HCT116 (cell line): ENCODE measurements around the gene CDKN2B-AS1.

ENCODE experiments used
- CEBPB ChIP-seq: IDR thresholded peaks from 2 replicates; pipeline ENCODE4 v1.6.1; 2012; ENCODE audit warnings: low read depth
- EZH2 ChIP-seq: fragments of 200-600 bp; sonication (generic); IDR thresholded peaks from 2 replicates; pipeline ENCODE4 v1.6.1; 2017; ENCODE audit warnings: antibody characterized with exemption, mixed run types
- EZH2phosphoT487 ChIP-seq: fragments of 200-600 bp; IDR thresholded peaks from 2 replicates; pipeline ENCODE4 v1.6.1; 2018; ENCODE audit warnings: antibody characterized with exemption, borderline replicate concordance
- FOSL1 ChIP-seq: IDR thresholded peaks from 2 replicates; pipeline ENCODE4 v1.6.1; 2012; ENCODE audit warnings: low read depth
- MAX ChIP-seq: IDR thresholded peaks from 2 replicates; pipeline ENCODE4 v1.6.1; 2012
- POLR2A ChIP-seq: IDR thresholded peaks from 2 replicates; pipeline ENCODE4 v1.7.0; 2011; ENCODE audit warnings: borderline replicate concordance; ENCODE audit not compliant: insufficient read depth, insufficient read length; ENCODE audit errors: extremely low read depth
- POLR2AphosphoS5 ChIP-seq: IDR thresholded peaks from 2 replicates; pipeline ENCODE4 v1.6.1; 2011; ENCODE audit warnings: mild to moderate bottlenecking, low read depth, low read length, moderate library complexity
- SIN3A ChIP-seq: IDR thresholded peaks from 2 replicates; pipeline ENCODE4 v1.6.1; 2012; ENCODE audit warnings: low read depth
- TF ChIP-seq, protein P1 (sequence below), 3 experiments: fragments of 200-600 bp in 1 of 3; sonication (generic) in 1 of 3; IDR thresholded peaks in 2 of 3; conservative IDR thresholded peaks in 1 of 3; 2 replicates each; pipeline ENCODE4 v1.5.1; 2012 to 2017; ENCODE audit warnings: low read depth in 2 of 3, low read length in 2 of 3, antibody characterized with exemption in 1 of 3, borderline replicate concordance in 1 of 3, control low read depth in 1 of 3, mild to moderate bottlenecking in 1 of 3, mixed read lengths in 1 of 3, mixed run types in 1 of 3, moderate library complexity in 1 of 3; ENCODE audit not compliant: insufficient read depth in 1 of 3
- TF ChIP-seq, protein P2 (sequence below): IDR thresholded peaks from 2 replicates; pipeline ENCODE4 v1.6.1; 2012; ENCODE audit warnings: low read depth

GRCh38 chr9:22088053-22088716 lies 93.6 kb downstream of the CDKN2B-AS1 start:
- TF ChIP-seq CEBPB, result no peak
- no peak for TF ChIP-seq FOSL1
- TF ChIP-seq, protein P1, sequence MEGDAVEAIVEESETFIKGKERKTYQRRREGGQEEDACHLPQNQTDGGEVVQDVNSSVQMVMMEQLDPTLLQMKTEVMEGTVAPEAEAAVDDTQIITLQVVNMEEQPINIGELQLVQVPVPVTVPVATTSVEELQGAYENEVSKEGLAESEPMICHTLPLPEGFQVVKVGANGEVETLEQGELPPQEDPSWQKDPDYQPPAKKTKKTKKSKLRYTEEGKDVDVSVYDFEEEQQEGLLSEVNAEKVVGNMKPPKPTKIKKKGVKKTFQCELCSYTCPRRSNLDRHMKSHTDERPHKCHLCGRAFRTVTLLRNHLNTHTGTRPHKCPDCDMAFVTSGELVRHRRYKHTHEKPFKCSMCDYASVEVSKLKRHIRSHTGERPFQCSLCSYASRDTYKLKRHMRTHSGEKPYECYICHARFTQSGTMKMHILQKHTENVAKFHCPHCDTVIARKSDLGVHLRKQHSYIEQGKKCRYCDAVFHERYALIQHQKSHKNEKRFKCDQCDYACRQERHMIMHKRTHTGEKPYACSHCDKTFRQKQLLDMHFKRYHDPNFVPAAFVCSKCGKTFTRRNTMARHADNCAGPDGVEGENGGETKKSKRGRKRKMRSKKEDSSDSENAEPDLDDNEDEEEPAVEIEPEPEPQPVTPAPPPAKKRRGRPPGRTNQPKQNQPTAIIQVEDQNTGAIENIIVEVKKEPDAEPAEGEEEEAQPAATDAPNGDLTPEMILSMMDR (IDR thresholded peaks at IDR 0.05 in 2 of 3, conservative IDR thresholded peaks at IDR 0.05 in 1 of 3; ENCODE audit: borderline replicate concordance in 1 of 3, insufficient read depth in 1 of 3, low read depth in 2 of 3, low read length in 2 of 3), result no peak
- no peak for TF ChIP-seq POLR2A
- no peak for TF ChIP-seq EZH2phosphoT487
- TF ChIP-seq, protein P2, sequence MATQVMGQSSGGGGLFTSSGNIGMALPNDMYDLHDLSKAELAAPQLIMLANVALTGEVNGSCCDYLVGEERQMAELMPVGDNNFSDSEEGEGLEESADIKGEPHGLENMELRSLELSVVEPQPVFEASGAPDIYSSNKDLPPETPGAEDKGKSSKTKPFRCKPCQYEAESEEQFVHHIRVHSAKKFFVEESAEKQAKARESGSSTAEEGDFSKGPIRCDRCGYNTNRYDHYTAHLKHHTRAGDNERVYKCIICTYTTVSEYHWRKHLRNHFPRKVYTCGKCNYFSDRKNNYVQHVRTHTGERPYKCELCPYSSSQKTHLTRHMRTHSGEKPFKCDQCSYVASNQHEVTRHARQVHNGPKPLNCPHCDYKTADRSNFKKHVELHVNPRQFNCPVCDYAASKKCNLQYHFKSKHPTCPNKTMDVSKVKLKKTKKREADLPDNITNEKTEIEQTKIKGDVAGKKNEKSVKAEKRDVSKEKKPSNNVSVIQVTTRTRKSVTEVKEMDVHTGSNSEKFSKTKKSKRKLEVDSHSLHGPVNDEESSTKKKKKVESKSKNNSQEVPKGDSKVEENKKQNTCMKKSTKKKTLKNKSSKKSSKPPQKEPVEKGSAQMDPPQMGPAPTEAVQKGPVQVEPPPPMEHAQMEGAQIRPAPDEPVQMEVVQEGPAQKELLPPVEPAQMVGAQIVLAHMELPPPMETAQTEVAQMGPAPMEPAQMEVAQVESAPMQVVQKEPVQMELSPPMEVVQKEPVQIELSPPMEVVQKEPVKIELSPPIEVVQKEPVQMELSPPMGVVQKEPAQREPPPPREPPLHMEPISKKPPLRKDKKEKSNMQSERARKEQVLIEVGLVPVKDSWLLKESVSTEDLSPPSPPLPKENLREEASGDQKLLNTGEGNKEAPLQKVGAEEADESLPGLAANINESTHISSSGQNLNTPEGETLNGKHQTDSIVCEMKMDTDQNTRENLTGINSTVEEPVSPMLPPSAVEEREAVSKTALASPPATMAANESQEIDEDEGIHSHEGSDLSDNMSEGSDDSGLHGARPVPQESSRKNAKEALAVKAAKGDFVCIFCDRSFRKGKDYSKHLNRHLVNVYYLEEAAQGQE, result no peak
- TF ChIP-seq EZH2, result no peak
- TF ChIP-seq POLR2AphosphoS5, result no peak
- no peak for TF ChIP-seq MAX
- TF ChIP-seq SIN3A, result no peak
